Activated CD4-positive, CD25-positive, alpha-beta regulatory T cell (primary cell): ENCODE data around the gene MACROD1.

Source experiments
- DNase-seq, 4 experiments: peaks; one replicate each; lab custom pipeline; 2025; lab: John Stamatoyannopoulos, UW

Gene MACROD1

DNA sequence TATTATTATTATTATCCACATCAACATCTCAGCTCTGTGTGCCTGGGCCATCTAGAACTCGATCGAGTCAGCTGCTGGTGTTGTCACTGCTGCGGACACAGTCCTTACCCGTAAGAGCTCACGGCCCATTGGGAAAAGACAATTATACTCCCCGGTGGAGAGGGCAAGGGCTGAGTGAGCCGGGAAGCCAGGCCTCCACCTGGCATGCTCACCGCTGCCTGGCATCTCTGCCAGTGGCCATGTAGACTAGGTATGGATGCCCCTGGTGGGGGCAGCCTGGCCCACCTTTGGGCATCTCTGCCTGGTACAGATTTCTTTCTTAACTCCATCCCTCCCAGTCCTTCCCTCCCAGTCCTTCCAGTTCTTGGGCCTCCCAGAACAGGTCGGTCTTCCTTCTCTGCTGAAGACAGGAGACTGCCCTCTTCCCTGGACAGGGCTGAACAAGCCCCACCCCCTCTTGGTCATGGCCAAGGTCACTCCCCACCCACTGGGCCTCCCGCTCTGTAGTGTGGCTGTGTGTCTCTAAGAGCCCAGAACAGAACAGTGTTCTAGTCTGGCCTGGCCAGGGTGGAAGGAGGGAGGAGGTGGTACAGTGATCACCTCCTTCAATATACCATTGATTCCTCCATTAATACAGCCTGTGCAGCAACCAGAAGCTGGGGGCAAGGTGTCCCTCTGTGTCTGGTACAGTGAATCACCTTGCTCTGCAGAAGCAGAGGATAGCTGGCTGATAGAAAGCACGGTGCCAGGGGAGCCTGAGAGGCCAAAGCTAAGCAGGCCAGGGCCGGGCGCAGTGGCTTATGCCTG is 72.5 kb downstream of the MACROD1 start:
- DNase-seq = no peak

DNA sequence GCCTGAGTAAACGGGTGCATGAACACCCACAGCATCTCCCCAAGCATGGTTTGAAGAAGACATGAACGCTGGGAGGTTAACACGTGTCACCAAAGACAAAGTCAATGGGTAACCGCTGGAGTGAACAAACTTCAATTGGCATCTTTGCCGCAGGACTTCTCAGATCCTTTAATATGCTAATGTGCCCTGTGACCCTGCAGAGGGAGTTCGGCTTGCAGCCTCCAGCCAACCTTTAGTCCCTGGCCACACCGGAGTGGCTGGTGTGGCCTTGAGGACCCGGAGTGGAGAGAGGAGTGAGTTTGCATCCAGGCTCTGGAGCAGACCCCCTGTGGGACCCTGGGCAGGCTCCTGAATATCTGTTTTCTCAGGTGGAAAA is 73.2 kb downstream of the MACROD1 start:
- DNase-seq = no peak

DNA sequence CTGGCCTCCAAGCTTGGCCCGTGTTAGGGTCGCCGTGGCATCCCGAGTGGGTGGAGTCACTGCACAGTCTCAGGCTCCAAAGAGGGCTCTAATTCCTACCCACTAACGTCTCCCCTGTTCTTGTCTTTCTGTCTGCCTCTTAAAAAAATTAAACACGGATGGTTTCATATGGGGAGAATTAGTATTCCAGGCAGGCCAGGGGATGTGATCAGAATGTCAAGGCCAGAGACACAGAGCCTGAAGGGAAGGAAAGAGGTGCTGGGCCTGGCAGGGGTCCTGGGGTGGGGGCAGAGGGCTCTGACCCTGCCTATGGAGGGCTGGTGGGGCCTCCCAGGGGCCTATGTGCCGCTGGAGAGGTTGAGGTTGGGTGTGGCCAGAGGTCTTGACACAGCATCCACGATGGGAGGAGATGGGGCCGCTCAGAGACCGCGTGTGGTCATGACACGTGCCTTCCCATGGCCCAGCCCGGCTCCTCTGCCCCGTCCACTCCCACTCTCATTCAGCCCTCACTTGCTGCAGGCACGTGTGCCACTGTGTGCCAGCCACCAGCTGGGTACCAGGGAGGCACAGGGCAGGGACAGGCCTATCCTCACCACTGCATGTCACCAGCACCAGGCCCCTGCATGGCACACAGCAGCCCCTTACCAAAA is 73.7 kb downstream of the MACROD1 start:
- DNase-seq = no peak

DNA sequence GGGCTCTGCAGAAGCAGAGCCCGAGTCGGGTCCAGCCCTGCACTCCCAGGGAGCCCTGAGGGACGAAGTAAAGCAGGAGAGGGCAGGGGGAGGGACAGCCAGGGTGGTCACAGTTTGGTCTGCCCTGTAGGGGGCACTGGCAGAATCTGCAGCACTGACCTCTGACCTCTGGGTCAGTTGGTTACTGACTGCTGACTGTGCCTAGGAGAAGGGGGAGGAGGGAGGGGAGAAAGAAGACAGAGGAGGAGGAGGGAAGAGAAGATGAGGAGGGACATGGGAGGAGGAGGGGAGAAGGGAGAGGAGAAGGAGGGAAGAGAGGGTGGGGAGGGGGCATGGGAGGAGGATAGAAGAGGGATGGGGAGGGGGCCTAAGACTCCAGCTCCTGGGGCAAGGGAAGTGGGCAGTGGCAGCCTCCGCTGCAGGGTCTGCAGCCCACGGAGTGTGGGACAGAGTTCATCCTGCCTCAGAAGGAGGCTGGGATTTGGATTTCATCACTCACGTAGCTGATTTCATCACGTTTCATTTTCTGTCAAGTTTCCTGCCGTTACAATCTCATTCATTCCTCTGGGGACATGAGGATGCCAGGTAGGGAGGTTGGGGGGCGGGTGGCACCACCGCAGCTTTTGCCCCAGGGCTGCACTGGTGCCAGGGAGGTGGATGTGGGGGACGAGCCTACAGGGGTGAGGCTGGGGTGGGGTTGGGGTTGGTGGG is 75.0 kb downstream of the MACROD1 start:
- no peak for DNase-seq

DNA sequence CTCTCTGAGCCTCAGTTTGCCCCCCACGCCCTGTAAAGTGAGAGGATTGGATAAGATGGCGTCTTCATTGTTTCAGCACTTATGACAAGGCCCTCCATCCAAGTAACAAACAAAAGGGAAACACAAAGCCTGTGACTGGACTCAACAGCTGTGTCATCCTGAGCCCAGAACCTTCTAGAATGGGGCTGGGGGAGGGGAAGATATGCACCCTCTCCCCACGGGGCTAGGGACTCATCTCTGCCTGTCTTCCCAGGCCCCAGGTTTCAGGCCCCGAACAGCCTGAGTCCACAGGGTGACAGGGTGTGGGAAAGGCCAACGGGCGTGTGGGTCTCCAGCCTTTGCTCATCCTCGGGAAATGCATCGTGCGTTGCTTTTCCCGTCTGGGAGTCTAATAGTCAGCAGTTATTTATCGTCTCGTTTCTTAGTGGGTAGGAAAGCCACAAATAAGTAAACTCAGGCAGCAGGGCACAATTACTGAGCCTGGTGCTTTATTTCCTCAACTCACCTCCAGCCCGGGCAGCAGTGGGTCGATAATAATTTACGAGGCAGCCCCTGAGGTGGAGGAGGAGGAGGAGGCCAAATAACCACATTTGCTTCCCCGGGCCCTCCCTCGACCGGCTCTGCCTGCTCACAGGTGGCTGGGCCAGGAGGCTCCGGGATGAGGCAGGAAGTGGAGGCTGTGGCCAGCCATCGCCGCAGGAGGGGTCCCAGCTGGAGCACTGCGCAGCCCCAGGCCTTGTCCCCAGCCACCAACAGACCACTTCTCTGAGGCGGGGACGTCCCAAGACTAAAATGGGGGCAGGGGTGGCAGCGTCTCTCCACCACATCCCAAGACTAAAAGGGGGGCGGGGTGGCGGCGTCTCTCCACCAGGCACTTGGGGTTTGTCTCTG is 75.8 kb downstream of the MACROD1 start:
- no peak for DNase-seq

DNA sequence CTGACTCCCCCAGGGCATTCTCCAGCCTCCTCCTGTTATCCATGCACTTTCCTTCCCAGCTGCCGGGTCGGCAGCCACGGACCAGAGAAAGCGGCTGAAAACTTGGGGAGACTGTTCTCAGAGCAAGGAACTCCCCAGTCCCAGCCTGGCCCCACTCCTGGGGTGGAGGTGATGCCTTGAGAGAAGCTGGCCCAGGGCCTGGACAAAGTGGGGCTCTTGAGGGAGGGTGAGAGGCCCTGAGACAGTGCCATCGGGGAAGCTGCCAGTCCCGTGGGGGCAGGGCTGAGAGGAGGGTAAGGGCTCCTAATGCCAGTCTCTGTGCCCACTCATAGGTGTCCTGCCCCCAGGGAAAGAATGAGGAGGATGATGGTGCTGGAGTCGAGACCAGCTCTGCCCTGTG is 76.4 kb downstream of the MACROD1 start:
- no peak for DNase-seq

DNA sequence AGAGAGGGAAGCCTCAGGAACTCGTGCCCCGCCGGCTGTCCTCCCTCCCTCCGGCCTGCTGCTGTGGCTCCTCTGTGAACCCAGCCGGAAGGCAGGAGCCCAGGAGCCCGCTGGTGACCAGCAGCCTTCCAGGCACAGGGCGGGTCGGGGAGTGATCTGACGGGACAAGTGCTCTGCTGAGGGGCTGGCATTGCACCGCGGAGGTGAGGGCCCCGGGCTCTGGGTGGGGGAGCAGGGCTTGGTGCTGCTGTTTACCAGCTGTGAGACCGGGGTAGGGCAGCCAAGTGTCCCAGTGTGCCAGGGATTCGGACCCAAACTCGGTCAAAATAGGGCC is 76.9 kb downstream of the MACROD1 start:
- no peak for DNase-seq

DNA sequence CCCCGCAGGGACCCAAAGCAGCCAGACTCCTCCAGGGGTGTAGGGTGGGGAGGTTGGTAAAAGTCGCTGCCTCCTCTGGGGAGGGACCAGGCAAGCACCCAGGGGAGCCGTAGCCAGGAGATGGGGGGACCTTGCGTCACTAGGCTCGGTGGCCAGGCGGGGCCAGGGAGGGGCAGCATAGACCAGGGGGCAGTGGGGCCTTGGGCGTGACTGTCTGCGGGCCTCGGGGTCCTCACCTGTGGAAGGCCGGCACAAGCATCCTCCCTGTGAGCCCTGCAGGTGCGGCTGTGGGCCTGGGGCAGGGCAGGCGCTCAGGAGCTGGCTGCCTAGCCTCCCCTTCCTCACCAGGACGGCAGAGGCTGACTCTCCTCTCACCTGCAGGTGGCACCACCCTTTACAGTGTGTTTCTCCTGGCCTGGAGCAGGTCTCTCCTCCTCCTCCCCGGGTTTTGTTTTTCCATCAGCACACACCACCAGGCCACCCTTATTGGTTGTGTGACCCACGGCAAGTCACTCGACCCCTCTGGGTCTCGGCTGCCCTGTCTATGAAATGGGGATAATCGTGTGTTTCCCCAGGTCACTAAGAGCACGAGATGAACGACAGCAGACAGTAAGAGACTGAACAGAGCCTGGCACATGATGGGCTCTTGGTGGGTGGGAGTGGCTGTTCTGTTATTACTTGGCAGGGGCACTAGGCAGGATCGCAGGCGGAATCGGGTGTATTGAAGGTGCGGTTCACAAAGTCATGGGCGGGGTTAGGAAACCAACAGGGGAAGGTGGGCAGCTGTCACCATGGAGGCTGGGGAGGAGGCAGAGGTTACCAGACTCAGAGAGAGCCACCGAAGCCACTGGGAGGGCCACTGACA is 77.5 kb downstream of the MACROD1 start:
- DNase-seq = no peak

DNA sequence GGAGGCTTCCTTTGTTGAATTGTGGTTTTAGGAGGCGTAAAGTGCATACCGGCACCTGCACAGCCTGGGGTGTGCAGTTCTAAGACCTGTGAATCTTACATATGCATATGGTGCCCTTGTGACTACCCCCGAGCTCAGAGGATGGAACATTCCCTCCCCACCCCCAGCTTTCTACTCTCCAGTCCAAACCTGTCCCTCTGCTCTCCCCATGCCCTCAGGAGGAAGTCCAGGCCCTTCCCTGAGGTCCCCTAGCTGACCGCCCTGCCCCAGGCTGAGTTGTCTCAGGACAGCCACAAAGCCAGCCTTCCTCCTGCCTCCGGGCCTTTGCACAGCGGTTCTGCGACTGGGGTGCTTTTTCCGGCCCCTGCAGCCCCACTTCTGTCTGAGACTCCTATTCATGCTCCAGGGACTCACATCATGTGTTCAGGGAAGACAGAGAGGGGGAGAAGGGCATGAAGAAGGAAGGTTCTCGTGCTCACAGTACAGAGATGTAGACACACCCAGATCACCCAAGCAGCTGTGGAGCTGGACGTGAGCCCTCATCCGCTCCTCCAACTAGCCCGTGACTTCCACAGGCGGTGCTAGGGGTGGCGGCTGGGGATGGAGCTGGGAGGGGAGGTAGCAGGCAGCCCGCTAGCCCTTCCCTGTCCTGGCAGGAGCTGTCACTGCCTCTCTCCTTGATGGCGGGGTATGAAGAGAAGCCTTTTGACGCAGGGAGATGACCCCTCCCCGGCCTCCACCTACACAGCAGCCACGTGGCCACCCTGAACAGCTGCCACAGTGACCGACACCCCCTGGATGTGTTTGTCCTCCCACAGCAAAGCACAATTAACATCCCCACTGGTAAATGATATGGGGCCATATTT is 79.4 kb downstream of the MACROD1 start:
- no peak for DNase-seq

DNA sequence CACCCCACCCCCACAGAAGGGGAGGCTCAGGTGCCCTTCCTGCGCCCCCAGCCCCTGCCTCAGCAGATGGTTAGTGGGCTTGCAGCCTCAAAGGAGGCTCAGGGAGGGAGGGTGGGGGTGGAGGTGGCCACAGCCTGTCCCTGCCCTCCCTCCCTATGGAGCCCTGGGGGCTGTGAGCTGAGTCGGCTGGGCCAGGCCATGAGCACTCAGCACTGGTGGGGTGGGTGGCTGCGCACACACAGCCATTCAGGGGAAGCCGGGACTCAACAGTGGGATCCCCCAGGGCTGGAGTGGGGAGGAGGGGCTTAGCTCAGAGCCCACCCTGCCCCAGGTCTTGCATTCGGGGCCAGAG is 80.0 kb downstream of the MACROD1 start:
- DNase-seq = no peak

DNA sequence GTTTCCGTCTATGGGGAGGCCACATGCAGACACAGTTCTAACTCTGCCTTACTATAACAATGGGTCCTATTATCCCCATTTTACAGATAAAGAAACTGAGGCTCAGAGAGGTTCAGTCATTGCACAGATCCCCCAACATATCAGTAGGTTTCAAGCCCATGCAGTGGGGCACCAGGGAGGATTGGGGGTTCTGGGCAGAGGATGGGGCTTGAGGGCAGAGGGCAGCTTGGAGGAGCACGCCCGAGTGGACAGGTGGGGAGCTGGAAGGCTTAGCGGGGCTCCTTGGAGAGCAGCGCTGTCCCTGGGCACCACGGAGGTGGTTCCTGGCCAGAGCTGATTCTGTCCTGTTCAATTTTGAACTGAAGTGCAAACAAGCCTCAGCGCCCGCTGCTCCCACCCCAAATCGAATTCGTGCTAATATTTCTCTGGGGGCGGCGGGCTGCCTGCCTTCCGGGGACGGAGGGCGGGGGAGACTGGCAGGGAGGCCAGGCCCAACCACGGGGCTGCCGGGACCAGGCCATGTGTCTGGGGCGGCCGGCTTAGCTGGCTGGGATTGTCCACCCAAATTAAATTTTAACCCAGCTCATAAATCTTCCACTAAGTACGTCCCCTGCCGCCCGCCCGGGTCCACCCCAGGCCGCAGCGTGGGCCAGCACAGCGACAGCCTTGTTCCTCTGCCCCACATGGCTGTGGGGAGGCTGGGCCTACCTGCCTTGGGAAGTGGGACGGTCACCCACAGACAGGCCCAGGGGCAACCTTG is 80.8 kb downstream of the MACROD1 start:
- no peak for DNase-seq

DNA sequence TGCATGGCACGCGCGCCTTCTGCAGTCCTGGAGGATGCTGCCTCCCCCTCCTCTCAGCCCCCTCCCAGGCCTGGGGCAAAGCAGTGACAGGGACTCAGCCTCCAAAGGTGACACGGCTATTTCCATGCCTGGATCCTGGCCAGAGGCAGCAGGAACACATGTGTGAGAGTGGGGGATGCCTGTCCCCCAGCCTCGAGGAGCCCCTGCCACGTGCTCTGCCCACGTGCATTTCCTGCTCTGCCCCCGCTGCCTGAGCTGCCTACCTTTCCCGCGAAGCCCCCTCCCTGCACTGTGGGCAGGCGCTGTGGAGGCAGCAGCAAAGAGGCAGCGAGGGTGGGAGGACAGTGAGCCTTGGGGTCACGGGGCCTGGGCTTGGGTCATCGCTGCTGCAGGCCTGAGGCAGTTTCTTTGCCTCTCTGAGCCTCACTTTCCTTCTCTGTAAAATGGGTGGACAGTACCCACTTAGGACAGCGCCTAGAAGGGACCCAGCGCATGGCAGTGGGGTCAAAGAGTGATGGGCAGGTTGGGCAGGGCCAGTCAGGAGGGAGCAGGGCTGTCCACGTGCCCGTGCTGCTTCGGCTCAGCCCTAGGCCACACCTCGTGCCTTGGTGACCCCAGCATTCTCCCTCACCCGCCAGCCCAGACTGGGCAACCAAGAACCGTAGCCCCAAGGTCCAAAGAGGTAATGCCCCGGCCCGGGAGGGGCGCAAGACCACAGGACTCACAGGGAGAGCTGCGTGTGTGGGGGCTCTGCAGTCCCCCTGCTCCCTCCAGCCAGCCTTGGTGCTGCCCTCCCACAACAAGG is 81.6 kb downstream of the MACROD1 start:
- no peak for DNase-seq

DNA sequence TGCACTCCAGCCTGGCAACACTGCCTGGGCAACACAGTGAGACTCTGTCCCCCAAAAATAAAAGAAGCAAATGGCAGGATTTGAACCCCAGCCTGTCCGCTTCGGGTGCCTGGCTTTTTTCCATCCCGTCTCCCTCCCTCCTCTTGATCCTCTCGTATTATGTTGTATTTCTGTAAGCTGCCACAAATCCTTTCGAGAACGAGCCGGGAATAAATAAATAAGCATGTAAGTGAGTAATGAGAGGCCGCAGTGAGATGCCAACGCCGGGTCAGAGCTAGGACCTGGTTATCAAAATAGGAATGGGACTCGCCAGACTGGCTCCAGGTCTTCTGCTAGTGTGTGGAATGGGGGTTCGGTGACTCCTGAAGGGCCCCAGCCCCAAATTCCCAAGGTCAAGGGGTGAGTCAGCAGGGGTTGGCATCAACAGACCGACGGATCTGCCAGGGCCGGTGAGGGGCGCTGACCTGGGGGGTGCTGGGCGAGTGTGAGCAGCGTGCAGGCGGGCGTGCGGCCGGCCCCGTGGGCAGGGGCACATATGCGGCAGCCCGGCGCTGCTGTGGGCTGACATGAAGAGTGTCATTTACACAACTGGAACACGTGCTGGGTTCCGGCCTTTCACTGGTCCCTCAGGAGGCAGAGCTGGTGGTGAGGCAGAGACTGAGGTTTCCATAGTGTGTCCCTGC is 82.4 kb downstream of the MACROD1 start:
- no peak for DNase-seq

DNA sequence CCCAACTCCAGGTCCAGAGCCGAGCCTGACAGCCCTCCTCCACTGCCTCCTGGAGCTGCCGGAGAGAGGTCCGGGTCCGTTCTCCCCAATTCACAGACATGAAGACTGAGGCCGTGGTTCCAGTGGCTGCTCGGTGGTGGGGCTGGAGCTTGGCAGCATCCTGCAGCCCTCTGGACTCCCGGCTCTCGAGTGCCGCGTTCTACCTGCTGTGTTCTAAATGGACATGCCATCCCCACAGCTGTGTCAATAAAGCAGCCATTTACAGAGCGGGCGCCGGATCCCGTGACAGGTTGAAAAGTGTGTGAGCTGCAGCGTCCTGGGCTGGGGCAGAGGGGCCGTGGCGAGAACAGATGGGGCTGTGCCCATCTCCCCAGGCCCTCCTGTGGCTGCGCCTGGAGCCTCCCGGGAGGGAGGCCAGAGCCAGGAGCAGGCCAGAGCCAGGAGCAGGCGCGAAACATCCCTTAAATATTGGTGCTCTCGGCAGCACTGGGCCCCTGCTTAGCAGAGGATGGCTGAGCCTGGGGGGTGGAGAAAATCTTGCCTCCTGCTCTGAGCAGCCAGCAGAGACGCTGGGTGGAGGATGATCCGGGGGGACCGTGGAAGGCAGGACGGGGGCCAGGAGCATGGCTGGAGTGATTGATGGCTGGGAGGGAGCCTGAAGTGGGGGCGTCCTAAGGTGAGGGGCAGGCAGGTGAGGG is 84.0 kb downstream of the MACROD1 start:
- DNase-seq = no peak

DNA sequence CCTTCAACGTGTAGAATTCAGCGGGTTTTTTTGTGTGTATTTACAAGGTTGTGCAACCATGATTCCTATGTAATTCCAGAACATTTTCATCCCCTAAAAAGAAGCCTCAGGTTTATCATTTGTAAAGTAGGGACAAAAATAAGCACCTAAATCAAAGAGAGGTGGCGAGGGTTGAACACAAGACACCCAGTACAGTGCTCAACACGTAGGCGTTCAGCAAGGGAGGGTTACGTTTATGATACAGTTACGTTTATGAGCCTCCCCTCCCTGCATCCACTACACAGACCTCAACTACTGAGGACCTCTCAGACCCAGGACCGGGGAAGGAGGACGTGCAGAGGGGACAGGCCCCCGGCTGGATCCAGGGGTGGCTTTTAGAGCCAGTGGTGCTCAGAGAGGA is 85.5 kb downstream of the MACROD1 start:
- DNase-seq = no peak

DNA sequence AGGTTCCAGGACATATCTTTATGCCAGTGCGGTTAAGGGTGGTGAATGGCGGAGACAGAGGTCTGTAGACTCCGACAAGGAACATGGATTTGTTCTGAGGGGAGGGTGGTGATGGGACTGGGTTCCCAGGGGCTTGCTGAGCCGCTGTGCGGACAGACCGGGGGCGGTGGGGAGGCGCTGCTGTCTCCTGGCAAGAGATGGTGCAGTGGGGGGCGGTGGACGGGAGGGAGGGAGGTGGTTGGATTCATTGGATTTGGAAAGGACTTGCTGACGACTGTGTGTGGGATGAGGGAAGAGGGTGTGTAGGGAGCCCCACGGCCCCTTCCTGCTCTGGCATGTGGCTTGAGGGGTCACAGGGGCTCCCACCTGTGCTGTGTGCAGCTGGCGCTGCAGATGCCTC is 87.0 kb downstream of the MACROD1 start:
- DNase-seq = no peak

DNA sequence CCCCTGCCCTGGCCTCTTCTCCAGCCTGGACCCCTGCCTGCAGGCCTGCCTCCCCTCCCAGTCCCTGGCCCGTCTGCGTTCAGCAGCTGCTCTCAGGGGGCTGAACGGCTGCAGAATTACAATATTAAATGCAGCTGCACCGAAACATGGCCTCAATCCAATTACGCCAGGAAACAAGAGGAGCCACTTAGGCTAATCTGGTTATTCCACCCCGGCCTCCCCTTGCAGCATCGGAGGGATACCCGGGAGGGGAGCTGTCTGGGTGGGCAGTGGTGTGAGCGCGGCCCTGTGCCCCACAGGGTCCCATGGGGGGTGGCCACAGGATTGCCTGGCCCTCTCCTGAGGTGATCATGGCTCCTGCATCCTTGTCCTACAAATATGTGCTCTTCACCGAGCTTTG is 87.6 kb downstream of the MACROD1 start:
- DNase-seq = no peak

DNA sequence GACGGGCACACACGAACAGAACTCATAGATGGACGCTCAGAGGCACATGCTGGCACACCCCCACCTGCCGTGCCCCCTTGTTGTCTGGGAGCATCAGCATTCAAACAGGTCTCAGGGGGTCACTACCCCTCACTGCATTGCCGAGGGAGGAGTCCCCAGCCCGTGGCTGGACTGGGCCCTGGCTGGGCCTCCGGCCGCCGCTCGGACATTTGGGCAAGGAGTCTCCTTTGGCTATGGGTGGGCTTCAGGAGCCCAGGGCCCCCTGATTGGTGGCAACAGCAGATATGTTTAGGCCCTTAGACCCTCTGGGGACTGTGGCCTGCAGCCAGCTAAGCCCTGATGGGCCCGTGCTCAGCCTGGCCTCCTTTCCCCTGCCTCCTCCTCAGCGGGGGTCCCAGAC is 88.3 kb downstream of the MACROD1 start:
- no peak for DNase-seq
